Spinal cord (tissue), 10 donors: Measurements from ENCODE around the gene ILKAP. TPM values are rescaled to one million over a fixed set of nuclear protein-coding genes. Genes with fewer than 3 reads are reported as not detected.

ENCODE experiments used
- DNase-seq, 6 donors: peaks; one replicate each; pipeline versions ENCODE4 v3.0.0 to v3.0.0-alpha.2; 2013 to 2015; ENCODE audit warnings: low spot score in 6 of 6, low read depth in 4 of 6
- H3K27ac ChIP-seq: one replicate; pipeline ENCODE4 v1.5.1; 2013; ENCODE audit warnings: low read depth, low read length, control low read depth
- H3K27me3 ChIP-seq: one replicate; pipeline ENCODE4 v1.6.1; 2013; ENCODE audit warnings: low read length; ENCODE audit not compliant: control insufficient read depth, insufficient read depth
- H3K36me3 ChIP-seq: one replicate; pipeline ENCODE4 v1.6.1; 2013; ENCODE audit warnings: low read length; ENCODE audit not compliant: control insufficient read depth, insufficient read depth
- H3K4me1 ChIP-seq: one replicate; pipeline ENCODE4 v1.6.1; 2013; ENCODE audit warnings: low read length; ENCODE audit not compliant: control insufficient read depth, insufficient read depth
- H3K4me3 ChIP-seq: one replicate; pipeline ENCODE4 v1.5.1; 2013; ENCODE audit warnings: low read depth, low read length, control low read depth
- H3K9me3 ChIP-seq: one replicate; pipeline ENCODE4 v1.6.1; 2013; ENCODE audit warnings: low read length; ENCODE audit not compliant: control insufficient read depth, insufficient read depth
- WGBS: methylation state at CpG from one replicate; pipeline ENCODE4 v1.1.5; 2013; ENCODE audit warnings: missing lambda C conversion rate; ENCODE audit not compliant: insufficient coverage; 5-methylcytosine and 5-hydroxymethylcytosine counted together
- polyA plus RNA-seq, 2 donors: library from polyadenylated mRNA; unstranded; fragments of 120-200 nt; gene quantifications; one replicate each; pipeline ENCODE4 v1.2.1, GENCODE V29; 2013; ENCODE audit not compliant: insufficient read length in 2 of 2
- total RNA-seq, 2 donors: library from RNA; depleted of rRNA in 1 of 2; stranded (reverse); fragments of 120-200 nt in 1 of 2; fragments of >200 nt in 1 of 2; gene quantifications; one replicate each; pipeline versions ENCODE4 v1.2.3 to v1.2.4, GENCODE V29; 2013 to 2014
- donor health status: healthy.

ILKAP gene
- total and polyA plus RNA-seq, 4 donors = 29.4 to 65.8 (median 43.5) TPM

GRCh38 chr2:238167761-238168160 is 35.7 kb downstream of the ILKAP start:
- no peak for DNase-seq
- peaks cover 14% of the 10 kb centered on the region for H3K27me3 ChIP-seq
- WGBS = 93% methylated on average over 8 of the region's 8 CpGs
- peaks cover 59% of the 10 kb centered on the region for H3K36me3 ChIP-seq
- no peaks in the 10 kb centered on the region for H3K9me3 ChIP-seq
- H3K4me1 ChIP-seq = peaks cover 10% of the 10 kb centered on the region
- H3K27ac ChIP-seq = no peak overlapping the region
- no peak overlapping the region for H3K4me3 ChIP-seq

GRCh38 chr2:238167344-238167715 is 36.2 kb downstream of the ILKAP start:
- Histone ChIP-seq H3K27ac (no peak overlapping the region), H3K9me3 (no peaks in the 10 kb centered on the region), H3K4me3 (no peak overlapping the region), H3K27me3 (peaks cover 19% of the 10 kb centered on the region), H3K4me1 (peaks cover 10% of the 10 kb centered on the region), H3K36me3 (peaks cover 57% of the 10 kb centered on the region)
- 91% methylated on average over 7 of the region's 7 CpGs for WGBS
- DNase-seq = no peak

GRCh38 chr2:238166391-238167343 is 36.8 kb downstream of the ILKAP start:
- DNase-seq = no peak
- 87% methylated on average over 23 of the region's 24 CpGs for WGBS
- H3K27me3 ChIP-seq = peaks cover 19% of the 10 kb centered on the region
- peaks cover 10% of the 10 kb centered on the region for H3K4me1 ChIP-seq
- H3K4me3 ChIP-seq = no peak overlapping the region
- H3K9me3 ChIP-seq = no peaks in the 10 kb centered on the region
- no peak overlapping the region for H3K27ac ChIP-seq
- H3K36me3 ChIP-seq = peaks cover 55% of the 10 kb centered on the region

GRCh38 chr2:238165288-238165921 is 38.1 kb downstream of the ILKAP start:
- no peak overlapping the region for H3K27ac ChIP-seq

GRCh38 chr2:238164906-238165287 is 38.6 kb downstream of the ILKAP start:
- Histone ChIP-seq H3K27ac (no peak overlapping the region), H3K4me3 (no peak overlapping the region), H3K27me3 (peaks cover 27% of the 10 kb centered on the region), H3K36me3 (peaks cover 46% of the 10 kb centered on the region), H3K4me1 (peaks cover 22% of the 10 kb centered on the region), H3K9me3 (no peaks in the 10 kb centered on the region)
- no peak for DNase-seq
- WGBS = 100% methylated on average over 5 of the region's 8 CpGs

More at GRCh38 chr2:238165288-238165921, 38.1 kb downstream of the ILKAP start:
- WGBS = 96% methylated on average over 11 of the region's 12 CpGs
- Histone ChIP-seq H3K9me3 (no peaks in the 10 kb centered on the region), H3K36me3 (peaks cover 51% of the 10 kb centered on the region), H3K4me3 (no peak overlapping the region), H3K27me3 (peaks cover 22% of the 10 kb centered on the region), H3K4me1 (peaks cover 17% of the 10 kb centered on the region)
- no peak for DNase-seq

GRCh38 chr2:238163481-238164198 is 39.9 kb downstream of the ILKAP start:
- peak in 2 of 6 donors; percentile 25 to 34 for DNase-seq
- no peaks in the 10 kb centered on the region for H3K9me3 ChIP-seq
- 2% methylated on average over 95 of the region's 95 CpGs for WGBS
- no peak overlapping the region for H3K4me3 ChIP-seq
- peaks cover 29% of the 10 kb centered on the region for H3K4me1 ChIP-seq
- peaks cover 35% of the 10 kb centered on the region for H3K27me3 ChIP-seq
- no peak overlapping the region for H3K27ac ChIP-seq
- H3K36me3 ChIP-seq = peaks cover 38% of the 10 kb centered on the region

GRCh38 chr2:238162846-238163441 is 40.6 kb downstream of the ILKAP start:
- WGBS = 81% methylated on average over 12 of the region's 15 CpGs
- H3K27ac ChIP-seq = no peak overlapping the region
- peaks cover 32% of the 10 kb centered on the region for H3K36me3 ChIP-seq
- H3K4me1 ChIP-seq = peaks cover 36% of the 10 kb centered on the region
- no peaks in the 10 kb centered on the region for H3K9me3 ChIP-seq
- no peak for DNase-seq
- H3K4me3 ChIP-seq = no peak overlapping the region
- peaks cover 41% of the 10 kb centered on the region for H3K27me3 ChIP-seq

GRCh38 chr2:238162251-238162845 is 41.1 kb downstream of the ILKAP start:
- H3K27me3 ChIP-seq = peaks cover 45% of the 10 kb centered on the region

More at GRCh38 chr2:238162251-238162845, 41.1 kb downstream of the ILKAP start:
- no peak for DNase-seq
- Histone ChIP-seq H3K36me3 (peaks cover 26% of the 10 kb centered on the region), H3K27ac (no peak overlapping the region), H3K4me1 (peaks cover 36% of the 10 kb centered on the region), H3K4me3 (no peak overlapping the region), H3K9me3 (no peaks in the 10 kb centered on the region)
- WGBS = 88% methylated on average over 12 of the region's 14 CpGs
